ENCODE measurements around the gene PPHLN1. TPM values are rescaled to one million over a fixed set of nuclear protein-coding genes. Genes with fewer than 3 reads are reported as not detected.
"Not testable (repeated sequence)": the region's sequence is repeated elsewhere in the genome, so short reads cannot be mapped to it uniquely, and the experiment has no call there.

PPHLN1 gene
- total and polyA plus RNA-seq, 8 donors = 42.2 to 75.2 (median 65.6) TPM

DNA sequence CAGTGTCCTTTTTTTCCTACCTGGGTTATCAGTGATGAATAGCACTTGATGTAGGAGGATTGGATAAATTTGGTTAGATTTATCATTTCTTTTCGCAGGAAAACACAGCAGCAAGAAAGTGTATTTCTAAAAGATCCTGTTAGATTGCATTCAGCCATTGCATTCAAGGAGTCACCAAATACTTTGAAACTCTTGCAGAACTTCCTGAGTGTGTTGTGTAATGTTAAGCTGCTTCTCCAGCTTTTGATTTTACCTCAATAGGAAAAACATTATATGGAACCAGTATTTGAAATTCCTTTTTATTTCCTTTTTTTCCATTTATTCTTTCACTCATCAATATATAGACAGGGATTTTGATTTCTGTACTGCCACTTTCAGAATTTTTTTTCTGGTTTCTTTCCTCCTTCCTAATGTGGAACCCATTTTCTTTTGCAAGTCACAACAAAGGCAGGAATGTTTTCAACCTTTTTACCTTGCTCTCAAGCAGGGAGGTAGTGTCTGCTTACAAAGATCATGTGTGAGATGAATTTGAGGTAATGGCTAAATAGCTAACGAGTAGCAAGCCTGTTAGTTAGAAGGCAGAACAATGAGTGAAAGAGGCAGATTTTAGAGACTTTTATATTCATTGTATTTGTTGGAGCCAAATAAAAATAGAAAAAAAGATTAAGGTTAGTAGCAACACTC lies 56.2 kb downstream of the PPHLN1 start:
- peaks cover 0 to 11% of the 10 kb centered on the region in 2 donors for H3K36me3 ChIP-seq
- DNase-seq (peak in 1 of 4 donors; percentile 3), ATAC-seq (peak; percentile 74)
- H3K27me3 ChIP-seq = no peaks in the 10 kb centered on the region
- peak overlapping the region in 1 of 2 donors; percentile 53 for H3K27ac ChIP-seq
- H3K9me3 ChIP-seq = no peaks in the 10 kb centered on the region
- intact Hi-C loops (cut with DNase I) = no loop called here
- H3K4me1 ChIP-seq = peaks cover 0 to 19% of the 10 kb centered on the region in 2 donors
- TF ChIP-seq, protein P1, sequence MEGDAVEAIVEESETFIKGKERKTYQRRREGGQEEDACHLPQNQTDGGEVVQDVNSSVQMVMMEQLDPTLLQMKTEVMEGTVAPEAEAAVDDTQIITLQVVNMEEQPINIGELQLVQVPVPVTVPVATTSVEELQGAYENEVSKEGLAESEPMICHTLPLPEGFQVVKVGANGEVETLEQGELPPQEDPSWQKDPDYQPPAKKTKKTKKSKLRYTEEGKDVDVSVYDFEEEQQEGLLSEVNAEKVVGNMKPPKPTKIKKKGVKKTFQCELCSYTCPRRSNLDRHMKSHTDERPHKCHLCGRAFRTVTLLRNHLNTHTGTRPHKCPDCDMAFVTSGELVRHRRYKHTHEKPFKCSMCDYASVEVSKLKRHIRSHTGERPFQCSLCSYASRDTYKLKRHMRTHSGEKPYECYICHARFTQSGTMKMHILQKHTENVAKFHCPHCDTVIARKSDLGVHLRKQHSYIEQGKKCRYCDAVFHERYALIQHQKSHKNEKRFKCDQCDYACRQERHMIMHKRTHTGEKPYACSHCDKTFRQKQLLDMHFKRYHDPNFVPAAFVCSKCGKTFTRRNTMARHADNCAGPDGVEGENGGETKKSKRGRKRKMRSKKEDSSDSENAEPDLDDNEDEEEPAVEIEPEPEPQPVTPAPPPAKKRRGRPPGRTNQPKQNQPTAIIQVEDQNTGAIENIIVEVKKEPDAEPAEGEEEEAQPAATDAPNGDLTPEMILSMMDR (IDR thresholded peaks at IDR 0.05) = no peak
- H3K4me3 ChIP-seq = no peak overlapping the region

DNA sequence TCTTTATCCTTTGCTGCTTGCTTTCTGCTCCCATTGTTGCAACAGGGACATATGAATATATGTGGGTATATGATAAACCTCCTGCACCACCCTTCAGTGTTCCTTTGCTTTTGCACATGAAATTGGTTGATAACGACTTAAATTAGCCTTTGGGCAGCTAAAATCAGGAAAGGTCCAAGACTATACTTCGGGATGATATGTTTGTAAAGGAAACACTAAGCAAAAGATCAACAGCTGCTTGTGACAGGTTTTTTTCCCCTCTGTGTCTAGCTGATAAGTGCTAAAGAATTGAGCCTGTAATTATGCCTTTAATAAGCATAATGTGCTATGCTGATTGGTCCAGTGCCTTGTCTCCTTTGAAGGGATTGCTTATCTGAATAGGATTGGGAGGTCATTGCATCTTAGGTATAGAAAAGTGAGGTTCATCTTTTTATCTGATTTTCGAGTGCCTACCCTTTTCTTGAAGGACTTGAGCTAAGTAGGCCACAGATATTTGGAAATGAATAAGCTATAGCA lies 59.4 kb downstream of the PPHLN1 start:
- intact Hi-C loops (cut with DNase I) = no loop called here
- H3K27ac ChIP-seq = no peak overlapping the region
- no peaks in the 10 kb centered on the region for H3K27me3 ChIP-seq
- H3K36me3 ChIP-seq = peaks cover 0 to 32% of the 10 kb centered on the region in 2 donors
- peaks cover 0 to 19% of the 10 kb centered on the region in 2 donors for H3K4me1 ChIP-seq
- H3K9me3 ChIP-seq = no peaks in the 10 kb centered on the region
- DNase-seq (no peak), ATAC-seq (no peak)
- TF ChIP-seq, protein P1 (IDR thresholded peaks at IDR 0.05) = no peak
- no peak overlapping the region for H3K4me3 ChIP-seq

DNA sequence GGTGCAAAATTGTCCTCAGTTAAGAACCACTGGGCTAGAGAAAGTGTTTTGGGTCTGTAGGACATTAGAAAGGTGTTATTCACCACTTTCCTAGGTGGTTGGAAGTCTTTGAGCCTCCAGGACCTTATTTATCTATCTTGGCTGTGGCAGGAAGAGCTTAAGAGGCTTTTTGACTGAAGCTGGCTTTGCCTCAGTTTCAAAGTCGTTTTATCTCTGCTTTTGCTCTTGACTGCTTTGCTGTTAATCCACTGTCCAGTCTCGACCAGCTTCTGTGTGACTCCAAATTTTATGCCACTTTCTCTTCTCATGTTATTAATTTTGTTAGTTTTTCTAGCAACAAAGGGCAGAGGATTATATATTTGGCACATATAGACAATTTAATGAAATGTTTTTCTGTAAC lies 60.3 kb downstream of the PPHLN1 start:
- Histone ChIP-seq H3K4me3 (no peak overlapping the region), H3K27me3 (no peaks in the 10 kb centered on the region), H3K4me1 (peaks cover 0 to 14% of the 10 kb centered on the region in 2 donors), H3K9me3 (no peaks in the 10 kb centered on the region), H3K27ac (no peak overlapping the region), H3K36me3 (peaks cover 0 to 32% of the 10 kb centered on the region in 2 donors)
- no peak for ATAC-seq
- intact Hi-C loops (cut with DNase I) = no loop called here
- TF ChIP-seq, protein P1 (IDR thresholded peaks at IDR 0.05) = no peak
- DNase-seq = no peak

DNA sequence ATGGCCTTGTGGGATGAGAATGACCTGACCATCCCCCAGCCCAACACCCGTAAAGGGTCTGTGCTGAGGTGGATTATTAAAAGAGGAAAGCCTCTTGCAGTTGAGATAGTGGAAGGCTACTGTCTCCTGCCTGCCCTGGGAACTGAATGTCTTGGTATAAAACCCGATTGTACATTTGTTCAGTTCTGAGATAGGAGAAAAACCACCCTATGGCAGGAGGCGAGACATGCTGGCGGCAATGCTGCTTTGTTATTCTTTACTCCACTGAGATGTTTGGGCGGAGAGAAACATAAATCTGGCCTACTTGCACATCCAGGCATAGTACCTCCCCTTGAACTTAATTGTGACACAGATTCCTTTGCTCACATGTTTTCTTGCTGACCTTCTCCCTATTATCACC lies 62.1 kb downstream of the PPHLN1 start:
- H3K4me3 ChIP-seq; DNase-seq; H3K4me1 ChIP-seq; H3K9me3 ChIP-seq; H3K27me3 ChIP-seq; H3K27ac ChIP-seq; ATAC-seq; intact Hi-C loops (cut with DNase I): not testable (repeated sequence)
- peaks cover 0 to 32% of the 10 kb centered on the region in 2 donors for H3K36me3 ChIP-seq

DNA sequence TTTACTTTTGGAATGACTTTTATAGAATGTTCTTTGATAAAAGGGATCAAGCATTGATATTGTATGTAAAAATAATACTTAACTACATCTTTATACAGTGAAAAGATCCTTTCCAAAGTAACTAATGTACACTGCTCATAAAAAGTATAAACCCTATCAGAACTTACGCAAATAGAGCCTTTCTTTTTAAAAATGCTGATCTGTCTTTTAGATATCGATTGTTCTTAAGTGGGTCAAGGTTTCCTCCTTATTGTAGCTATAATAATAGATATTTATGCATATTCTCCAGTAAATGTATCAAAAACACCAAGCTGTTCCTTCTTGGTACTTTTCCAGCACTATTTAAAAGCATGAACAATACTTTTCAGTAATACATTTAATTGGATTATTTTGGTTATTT lies 68.5 kb downstream of the PPHLN1 start:
- intact Hi-C loops (cut with DNase I) = no loop called here
- TF ChIP-seq, protein P1 (IDR thresholded peaks at IDR 0.05) = no peak
- ATAC-seq = no peak

More for the DNA sequence above, 68.5 kb downstream of the PPHLN1 start:
- Histone ChIP-seq H3K27ac (no peak overlapping the region), H3K9me3 (no peaks in the 10 kb centered on the region), H3K4me3 (no peak overlapping the region), H3K36me3 (peaks cover 0 to 11% of the 10 kb centered on the region in 2 donors), H3K27me3 (no peaks in the 10 kb centered on the region), H3K4me1 (no peaks in the 10 kb centered on the region)
- no peak for DNase-seq

Measured in left lung (tissue), 10 donors.